ENCODE results near the gene KCNJ10. TPM values are rescaled to one million over a fixed set of nuclear protein-coding genes. Genes with fewer than 3 reads are reported as not detected.

The KCNJ10 gene
- total RNA-seq, 2 experiments from 2014 or later = 0.29 TPM; not detected in 1

DNA sequence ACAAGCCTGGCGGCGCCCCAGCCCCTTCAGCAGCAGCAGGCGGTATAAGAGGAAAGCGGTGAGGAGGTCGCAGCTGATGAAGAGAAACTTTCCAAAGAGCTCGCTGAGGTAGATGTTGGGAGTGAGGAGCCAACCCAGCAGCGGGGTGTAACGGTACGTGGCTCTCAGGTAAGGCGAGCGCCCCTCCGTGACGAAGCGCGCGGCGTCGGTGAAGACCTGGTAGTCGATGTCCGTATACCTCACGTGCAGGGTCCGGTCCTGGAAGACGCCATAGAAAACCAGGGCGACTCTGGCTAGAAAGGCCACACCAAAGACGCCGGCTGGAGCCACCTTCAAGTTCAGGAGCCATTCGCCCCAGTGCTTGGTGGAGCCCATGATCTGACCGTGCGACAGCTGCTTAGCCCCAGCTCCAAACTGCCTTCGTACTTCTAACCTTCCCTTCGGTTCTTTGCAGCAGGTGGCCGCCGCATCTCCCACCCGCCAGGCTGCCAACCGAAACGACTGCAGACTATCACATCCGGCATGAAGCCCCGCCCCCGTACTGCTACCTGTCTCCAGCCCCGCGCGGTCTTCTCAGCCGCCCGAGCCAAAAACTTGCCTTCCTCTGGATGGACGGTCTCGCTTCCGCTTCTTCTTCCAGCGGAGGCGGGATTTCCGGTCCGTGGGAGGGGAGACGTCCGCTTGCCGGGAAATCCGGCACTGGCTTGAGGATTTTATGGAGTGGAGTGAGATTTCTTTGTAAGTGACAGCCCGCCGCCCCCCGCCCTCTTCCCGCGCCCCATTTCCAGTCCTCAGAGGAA is 38.4 kb downstream of the KCNJ10 start, which contains the start of gene PIGM:
Gene PIGM, minus strand, starts transcription at position 626 of the 800 bp plus-strand sequence. Its CDS starts 251 bp downstream, at position 375.
- DNase-seq (ENCODE audit: low spot score) = peak; percentile 97
- POLR2A ChIA-PET = interaction anchor here (1.3 to 3.3 kb wide), 4 partner anchors 11 to 108 kb away, joined by 3 to 15 read pairs (median 10); no protein-coding TSS in a partner anchor
- no peaks in the 10 kb centered on the region for H3K9me2 ChIP-seq (ENCODE audit: insufficient read depth, low read length)
- peak within 1 kb of the TSS; percentile 46 for H3K27ac ChIP-seq (ENCODE audit: low read depth, low read length, poor library complexity, severe bottlenecking)
- H3K79me2 ChIP-seq (ENCODE audit: insufficient read depth, low read depth, low read length) = peaks cover 7% of the 10 kb centered on the region; the same call in 1 of the 2 replicates
- H3K4me1 ChIP-seq (ENCODE audit: insufficient read depth, low read length, poor library complexity, severe bottlenecking) = peaks cover 24% of the 10 kb centered on the region
- CTCF ChIA-PET (ENCODE audit: unreplicated experiment) = interaction anchor here (1.3 to 1.4 kb wide), 2 partner anchors 15 to 24 kb away, joined by 4 to 10 read pairs; no protein-coding TSS in a partner anchor
- TF ChIP-seq, protein P1, sequence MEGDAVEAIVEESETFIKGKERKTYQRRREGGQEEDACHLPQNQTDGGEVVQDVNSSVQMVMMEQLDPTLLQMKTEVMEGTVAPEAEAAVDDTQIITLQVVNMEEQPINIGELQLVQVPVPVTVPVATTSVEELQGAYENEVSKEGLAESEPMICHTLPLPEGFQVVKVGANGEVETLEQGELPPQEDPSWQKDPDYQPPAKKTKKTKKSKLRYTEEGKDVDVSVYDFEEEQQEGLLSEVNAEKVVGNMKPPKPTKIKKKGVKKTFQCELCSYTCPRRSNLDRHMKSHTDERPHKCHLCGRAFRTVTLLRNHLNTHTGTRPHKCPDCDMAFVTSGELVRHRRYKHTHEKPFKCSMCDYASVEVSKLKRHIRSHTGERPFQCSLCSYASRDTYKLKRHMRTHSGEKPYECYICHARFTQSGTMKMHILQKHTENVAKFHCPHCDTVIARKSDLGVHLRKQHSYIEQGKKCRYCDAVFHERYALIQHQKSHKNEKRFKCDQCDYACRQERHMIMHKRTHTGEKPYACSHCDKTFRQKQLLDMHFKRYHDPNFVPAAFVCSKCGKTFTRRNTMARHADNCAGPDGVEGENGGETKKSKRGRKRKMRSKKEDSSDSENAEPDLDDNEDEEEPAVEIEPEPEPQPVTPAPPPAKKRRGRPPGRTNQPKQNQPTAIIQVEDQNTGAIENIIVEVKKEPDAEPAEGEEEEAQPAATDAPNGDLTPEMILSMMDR (conservative IDR thresholded peaks at IDR 0.05; ENCODE audit: low read length) = no peak
- TF ChIP-seq EZH2phosphoT487 (IDR thresholded peaks at IDR 0.05; ENCODE audit: borderline replicate concordance, low read depth, low read length) = no peak
- H3K36me3 ChIP-seq (ENCODE audit: insufficient read depth, low read length) = no peaks in the 10 kb centered on the region
- peak within 1 kb of the TSS; percentile 74 for H3K4me3 ChIP-seq (ENCODE audit: low read depth, low read length, poor library complexity, severe bottlenecking)
- H3K4me2 ChIP-seq (ENCODE audit: low read length) = peak within 1 kb of the TSS; percentile 87
- intact Hi-C loops (cut with micrococcal nuclease; ENCODE audit: unreplicated experiment) = loop anchor here (5.0 kb wide), 1 partner anchor 46 kb away; no protein-coding TSS in a partner anchor
- H3K9me3 ChIP-seq (ENCODE audit: low read length) = no peaks in the 10 kb centered on the region
- TSS peak; percentile 74 for BruUV-seq (replicated peaks)
- peak within 1 kb of the TSS; percentile 85 for H2AFZ ChIP-seq (ENCODE audit: low read length)
- H4K20me1 ChIP-seq (ENCODE audit: insufficient read depth, low read length) = no peaks in the 10 kb centered on the region

DNA sequence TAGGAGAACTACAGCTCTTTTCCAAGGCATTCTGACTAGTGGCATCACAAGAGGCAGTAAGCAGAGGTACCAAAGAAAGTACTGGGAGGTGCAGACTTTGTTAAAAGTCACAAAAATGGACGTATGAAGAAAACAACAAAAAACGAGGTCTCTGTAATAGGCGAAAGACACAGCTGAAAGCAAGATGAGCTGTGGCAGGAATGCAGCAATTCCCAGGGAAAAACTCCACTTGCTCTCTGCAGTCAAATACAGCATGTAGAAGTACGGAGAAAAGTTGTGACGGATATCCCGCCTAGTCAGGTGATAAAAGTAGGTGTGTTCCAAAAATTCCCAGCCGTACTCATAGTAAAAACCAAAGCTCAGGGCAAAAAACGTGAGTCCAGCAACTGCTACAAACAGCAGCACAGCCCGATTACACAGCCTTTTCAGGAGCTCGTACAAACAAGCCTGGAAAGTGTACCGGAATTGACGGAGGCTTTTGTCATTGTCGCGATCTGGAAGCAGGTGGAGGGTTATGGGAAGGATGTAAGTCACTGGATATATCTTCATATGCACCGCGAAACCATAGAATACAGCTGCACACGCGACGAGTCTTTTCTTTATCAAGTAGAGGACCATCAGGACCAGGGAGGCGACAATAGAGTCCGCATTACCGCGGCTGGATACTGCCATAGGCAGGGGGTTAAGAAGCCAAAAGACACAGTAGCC is 39.1 kb downstream of the KCNJ10 start:
- DNase-seq (ENCODE audit: low spot score) = peak; percentile 25
- Histone ChIP-seq H2AFZ (ENCODE audit: low read length) (peak overlapping the region; percentile 85), H3K79me2 (ENCODE audit: insufficient read depth, low read depth, low read length) (peaks cover 7% of the 10 kb centered on the region; the same call in 1 of the 2 replicates), H3K27ac (ENCODE audit: low read depth, low read length, poor library complexity, severe bottlenecking) (peak overlapping the region; percentile 46), H3K9me2 (ENCODE audit: insufficient read depth, low read length) (no peaks in the 10 kb centered on the region), H4K20me1 (ENCODE audit: insufficient read depth, low read length) (no peaks in the 10 kb centered on the region), H3K4me3 (ENCODE audit: low read depth, low read length, poor library complexity, severe bottlenecking) (peak overlapping the region; percentile 74), H3K4me1 (ENCODE audit: insufficient read depth, low read length, poor library complexity, severe bottlenecking) (peaks cover 24% of the 10 kb centered on the region), H3K4me2 (ENCODE audit: low read length) (peak overlapping the region; percentile 87), H3K36me3 (ENCODE audit: insufficient read depth, low read length) (no peaks in the 10 kb centered on the region), H3K9me3 (ENCODE audit: low read length) (no peaks in the 10 kb centered on the region)
- no TSS peak for BruUV-seq (replicated peaks)
- ChIA-PET POLR2A (interaction anchor here (0.6 to 3.3 kb wide), 5 partner anchors 10 to 107 kb away, joined by 3 to 15 read pairs (median 9); no protein-coding TSS in a partner anchor), CTCF (ENCODE audit: unreplicated experiment) (interaction anchor here (1.4 kb wide), 1 partner anchor 16 kb away, joined by 4 read pairs; no protein-coding TSS in a partner anchor)
- TF ChIP-seq EZH2phosphoT487 (IDR thresholded peaks at IDR 0.05; ENCODE audit: borderline replicate concordance, low read depth, low read length) = no peak
- TF ChIP-seq, protein P1 (conservative IDR thresholded peaks at IDR 0.05; ENCODE audit: low read length) = no peak
- intact Hi-C loops (cut with micrococcal nuclease; ENCODE audit: unreplicated experiment) = loop anchor here (5.0 kb wide), 1 partner anchor 46 kb away; no protein-coding TSS in a partner anchor
